GM12878 (cell line): ENCODE results near the gene HIVEP2. TPM values are rescaled to one million over a fixed set of nuclear protein-coding genes. Genes with fewer than 3 reads are reported as not detected.

Experiments used
- BHLHE40 ChIP-seq, 2 experiments: fragments of 450-650 bp in 1 of 2; IDR thresholded peaks; 2 replicates each; pipeline ENCODE4 v1.6.1; 2011 to 2017; ENCODE audit warnings: low read depth in 2 of 2, borderline replicate concordance in 1 of 2, improper control_type of control experiment in 1 of 2, low read length in 1 of 2, mild to moderate bottlenecking in 1 of 2
- CBX3 ChIP-seq: fragments of 200-600 bp; sonication (generic); IDR thresholded peaks from 2 replicates; pipeline ENCODE4 v1.6.1; 2016; ENCODE audit warnings: low read depth, borderline replicate concordance
- E2F8 ChIP-seq: fragments of 450-650 bp; IDR thresholded peaks from 2 replicates; pipeline ENCODE4 v1.6.1; 2018; ENCODE audit warnings: mild to moderate bottlenecking, low read depth, moderate library complexity; ENCODE audit not compliant: partially characterized antibody
- ELK1 ChIP-seq: IDR thresholded peaks from 2 replicates; pipeline ENCODE4 v1.6.1; 2012; ENCODE audit warnings: low read depth, low read length, improper control_type of control experiment
- EP300 ChIP-seq, 2 experiments: fragments of 150-350 bp in 1 of 2; IDR thresholded peaks; 2 replicates each; pipeline ENCODE4 v1.6.1; 2011 to 2012; ENCODE audit warnings: low read depth in 2 of 2, low read length in 2 of 2, borderline replicate concordance in 1 of 2, improper control_type of control experiment in 1 of 2, inconsistent platforms in 1 of 2; ENCODE audit not compliant: control insufficient read depth in 1 of 2
- FOXK2 ChIP-seq: fragments of 450-650 bp; IDR thresholded peaks from 2 replicates; pipeline ENCODE4 v1.6.1; 2017; ENCODE audit warnings: mild to moderate bottlenecking, moderate library complexity
- KDM1A ChIP-seq: fragments of 200-600 bp; sonication (generic); IDR thresholded peaks from 2 replicates; pipeline ENCODE4 v1.6.1; 2016; ENCODE audit warnings: borderline replicate concordance
- MEF2A ChIP-seq: IDR thresholded peaks from 2 replicates; pipeline ENCODE4 v1.6.1; 2011; ENCODE audit warnings: low read depth, mild to moderate bottlenecking, low read length, moderate library complexity; ENCODE audit not compliant: insufficient read depth
- PKNOX1 ChIP-seq: fragments of 450-650 bp; IDR thresholded peaks from 2 replicates; pipeline ENCODE4 v1.6.1; 2016; ENCODE audit warnings: mild to moderate bottlenecking
- PRDM15 ChIP-seq: fragments of 450-650 bp; formaldehyde crosslinking; IDR thresholded peaks from 2 replicates; pipeline ENCODE4 v1.4.0; 2020; ENCODE audit warnings: mild to moderate bottlenecking, moderate library complexity
- RAD51 ChIP-seq: fragments of 450-650 bp; IDR thresholded peaks from 2 replicates; pipeline ENCODE4 v1.6.1; 2016; ENCODE audit warnings: moderate library complexity, mild to moderate bottlenecking, inconsistent platforms
- RUNX3 ChIP-seq: IDR thresholded peaks from 2 replicates; pipeline ENCODE4 v1.6.1; 2012; ENCODE audit warnings: low read length, inconsistent platforms
- TAF1 ChIP-seq: IDR thresholded peaks from 2 replicates; pipeline ENCODE4 v1.6.1; 2011; ENCODE audit warnings: mild to moderate bottlenecking, low read depth, low read length, borderline replicate concordance
- TBL1XR1 ChIP-seq: IDR thresholded peaks from 2 replicates; pipeline ENCODE4 v1.6.1; 2012; ENCODE audit warnings: low read depth, low read length, improper control_type of control experiment
- USF1 ChIP-seq: IDR thresholded peaks from 2 replicates; pipeline ENCODE4 v1.6.1; 2011; ENCODE audit warnings: borderline replicate concordance, low read depth, mild to moderate bottlenecking, moderate library complexity, mixed read lengths, low read length; ENCODE audit not compliant: insufficient read depth; ENCODE audit errors: extremely low read length
- WRNIP1 ChIP-seq: IDR thresholded peaks from 2 replicates; pipeline ENCODE4 v1.6.1; 2011; ENCODE audit warnings: low read depth, low read length, improper control_type of control experiment, borderline replicate concordance
- ZNF384 ChIP-seq: IDR thresholded peaks from 2 replicates; pipeline ENCODE4 v1.6.1; 2012; ENCODE audit warnings: low read depth, mild to moderate bottlenecking, low read length, improper control_type of control experiment, borderline replicate concordance
- polyA plus RNA-seq, 11 experiments: library from polyadenylated mRNA; depleted of rRNA in 4 of 11; unstranded in 6 of 11; stranded (reverse) in 5 of 11; fragments of >200 nt; fragmentation: Nextera tagmentation in 4 of 11; fragmentation: Illumina TruSeq in 1 of 11; extraction: Ambion mirVana in 4 of 11; extraction: Trizol in 1 of 11; gene quantifications; 1 replicate in 1 of 11; 2 replicates in 10 of 11; pipeline versions ENCODE4 v1.2.1 to v1.2.3, GENCODE V29; 2011 to 2016; ENCODE audit warnings: inconsistent platforms in 2 of 11, missing spikeins in 2 of 11, low read depth in 1 of 11
- total RNA-seq, 4 experiments: library from RNA; depleted of rRNA in 3 of 4; stranded (reverse); fragments of >200 nt in 3 of 4; fragmentation: Illumina TruSeq in 1 of 4; extraction: Trizol in 1 of 4; gene quantifications; 2 replicates each; pipeline versions ENCODE4 v1.2.1 to v1.2.3, GENCODE V29; 2013 to 2021

HIVEP2 gene
- total and polyA plus RNA-seq, 10 of the 15 experiments (the other 5 are each of a cell fraction or from before 2014, with no cell fraction given): 1.2 to 15.7 (median 10.2) TPM

GRCh38 chr6:142935553-142936517, 9.1 kb downstream of the HIVEP2 start (continued):
- TF ChIP-seq TAF1 (no peak), FOXK2 (no peak), USF1 (no peak), BHLHE40 (IDR thresholded peaks at IDR 0.05; ENCODE audit: borderline replicate concordance in 1 of 2, low read depth in 2 of 2, low read length in 1 of 2) (peak in 1 of 2 experiments; percentile 82; a peak in 2 of 4 replicates), ZNF384 (peak; percentile 88), TBL1XR1 (no peak), WRNIP1 (0 out of 2 replicates have a peak, but pooled peaks have one; percentile 48), E2F8 (peak; percentile 44), RAD51 (no peak), PRDM15 (CRISPR knock-in tag) (no peak), CBX3 (no peak), ELK1 (no peak), PKNOX1 (no peak), MEF2A (0 out of 2 replicates have a peak, but pooled peaks have one; percentile 36), KDM1A (0 out of 2 replicates have a peak, but pooled peaks have one; percentile 39), RUNX3 (peak; percentile 46), EP300 (IDR thresholded peaks at IDR 0.05; ENCODE audit: borderline replicate concordance in 1 of 2, control insufficient read depth in 1 of 2, low read depth in 2 of 2, low read length in 2 of 2) (no peak)
